ENCODE results near the gene MIOX. TPM values are rescaled to one million over a fixed set of nuclear protein-coding genes. Genes with fewer than 3 reads are reported as not detected.

Gene MIOX
- total and polyA plus RNA-seq, 10 of the 15 experiments (the other 5 are each of a cell fraction or from before 2014, with no cell fraction given) = 0.10 to 0.31 TPM; not detected in 8

DNA sequence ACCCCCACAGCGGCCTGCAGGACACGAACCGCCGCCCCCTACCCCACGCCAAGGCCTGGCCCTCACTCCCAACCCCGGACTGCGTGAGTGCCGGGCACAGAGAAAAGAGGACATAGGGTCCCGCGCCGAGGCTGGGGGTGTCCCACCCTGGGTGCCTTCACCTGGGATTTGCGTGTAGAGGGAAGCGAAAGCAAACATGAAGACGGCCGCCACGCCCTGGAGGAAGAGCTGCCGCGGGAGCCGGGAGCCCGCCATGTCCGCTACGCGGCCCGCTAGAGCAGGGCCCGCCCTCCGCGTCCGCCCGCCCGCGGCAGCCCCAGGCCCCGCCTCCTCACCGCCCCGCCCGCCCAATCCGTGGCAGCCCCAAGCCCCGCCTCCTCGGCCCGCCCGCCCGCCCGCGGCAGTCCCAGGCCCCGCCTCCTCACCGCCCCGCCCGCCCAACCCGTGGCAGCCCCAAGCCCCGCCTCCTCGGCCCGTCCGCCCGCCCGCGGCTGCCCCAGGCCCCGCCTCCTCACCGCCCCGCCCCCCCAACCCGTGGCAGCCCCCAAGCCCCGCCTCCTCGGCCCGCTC lies 20.8 kb downstream of the MIOX start, which contains the start of gene LMF2 (continued):
- TF ChIP-seq ATF2 (IDR thresholded peaks at IDR 0.05; ENCODE audit: low read length) = no peak
- TF ChIP-seq GATAD2B (conservative IDR thresholded peaks at IDR 0.05; ENCODE audit: low read depth) = peak; percentile 62; the same call in 1 of the 2 replicates

- Histone ChIP-seq H2AFZ (ENCODE audit: control insufficient read depth, low read depth, low read length) (peak within 1 kb of the TSS; percentile 90), H3K9ac (ENCODE audit: control insufficient read depth, insufficient read depth, low read length) (peak within 1 kb of the TSS; percentile 97), H3K4me2 (ENCODE audit: control insufficient read depth, insufficient read depth) (peak within 1 kb of the TSS; percentile 92), H3K9me3 (replicated peaks; ENCODE audit: control insufficient read depth, insufficient read depth, low read length) (no peaks in the 10 kb centered on the region), H3K27ac (ENCODE audit: control insufficient read depth, insufficient read depth) (peak within 1 kb of the TSS; percentile 90), H3K4me1 (ENCODE audit: control insufficient read depth, insufficient read depth, low read length) (peaks cover 9% of the 10 kb centered on the region), H3K27me3 (replicated peaks in 1 of 2; ENCODE audit: control insufficient read depth in 2 of 2, insufficient read depth in 2 of 2, low read length in 1 of 2) (no peaks in the 10 kb centered on the region), H4K20me1 (ENCODE audit: control insufficient read depth, insufficient read depth) (no peaks in the 10 kb centered on the region), H3K4me3 (peak within 1 kb of the TSS; percentile 100), H3K79me2 (ENCODE audit: control insufficient read depth, insufficient read depth, low read length) (peaks cover 47% of the 10 kb centered on the region), H3K36me3 (ENCODE audit: control insufficient read depth in 2 of 2, insufficient read depth in 2 of 2, low read length in 1 of 2) (peaks cover 4 to 8% of the 10 kb centered on the region in 2 experiments; a peak in 3 of 4 replicates)
- FAIRE-seq (peak; percentile 94), ATAC-seq (peak; percentile 69), DNase-seq (ENCODE audit: low read depth, low spot score) (peak; percentile 83)
- ChIA-PET SMC1A (ENCODE audit: uncharacterized antibody, unreplicated experiment) (interaction anchor here (0.7 to 2.8 kb wide), 9 partner anchors 10 to 112 kb away, joined by 3 to 18 read pairs (median 4); partner anchors contain the start of gene SCO2), CTCF (interaction anchor here (0.9 to 3.6 kb wide), 9 partner anchors 11 to 113 kb away, joined by 3 to 38 read pairs (median 9); partner anchors contain the start of genes SCO2 and SYCE3), POLR2A (interaction anchor here (0.6 to 7.2 kb wide), 19 partner anchors 16 to 257 kb away, joined by 3 to 84 read pairs (median 4); partner anchors contain the start of genes CHKB, HDAC10, KLHDC7B and SCO2), RAD21 (ENCODE audit: unreplicated experiment) (interaction anchor here (0.6 to 3.1 kb wide), 20 partner anchors 10 to 257 kb away, joined by 3 to 64 read pairs (median 4); partner anchors contain the start of genes ARSA, HDAC10, SCO2 and TYMP)
- intact Hi-C loops (cut with micrococcal nuclease; ENCODE audit: unreplicated experiment) (loop anchor here (1.0 kb wide), 1 partner anchor 33 kb away; the partner anchor contains the start of gene SBF1), in situ Hi-C loops (cut with MboI) (no loop called here)
- no TSS peak for BruUV-seq (replicated peaks)
- WGBS (ENCODE audit: insufficient coverage, insufficient replicate concordance, low lambda C conversion rate, missing lambda C conversion rate) = under 1% methylated on average over 47 of the region's 76 CpGs
- TF ChIP-seq, protein P1, sequence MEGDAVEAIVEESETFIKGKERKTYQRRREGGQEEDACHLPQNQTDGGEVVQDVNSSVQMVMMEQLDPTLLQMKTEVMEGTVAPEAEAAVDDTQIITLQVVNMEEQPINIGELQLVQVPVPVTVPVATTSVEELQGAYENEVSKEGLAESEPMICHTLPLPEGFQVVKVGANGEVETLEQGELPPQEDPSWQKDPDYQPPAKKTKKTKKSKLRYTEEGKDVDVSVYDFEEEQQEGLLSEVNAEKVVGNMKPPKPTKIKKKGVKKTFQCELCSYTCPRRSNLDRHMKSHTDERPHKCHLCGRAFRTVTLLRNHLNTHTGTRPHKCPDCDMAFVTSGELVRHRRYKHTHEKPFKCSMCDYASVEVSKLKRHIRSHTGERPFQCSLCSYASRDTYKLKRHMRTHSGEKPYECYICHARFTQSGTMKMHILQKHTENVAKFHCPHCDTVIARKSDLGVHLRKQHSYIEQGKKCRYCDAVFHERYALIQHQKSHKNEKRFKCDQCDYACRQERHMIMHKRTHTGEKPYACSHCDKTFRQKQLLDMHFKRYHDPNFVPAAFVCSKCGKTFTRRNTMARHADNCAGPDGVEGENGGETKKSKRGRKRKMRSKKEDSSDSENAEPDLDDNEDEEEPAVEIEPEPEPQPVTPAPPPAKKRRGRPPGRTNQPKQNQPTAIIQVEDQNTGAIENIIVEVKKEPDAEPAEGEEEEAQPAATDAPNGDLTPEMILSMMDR (IDR thresholded peaks at IDR 0.05 in 2 of 3, conservative IDR thresholded peaks at IDR 0.05 in 1 of 3; ENCODE audit: control insufficient read depth in 2 of 3, extremely low read depth in 1 of 3, insufficient read depth in 1 of 3, low read depth in 3 of 3, low read length in 3 of 3) = peak in 1 of 3 experiments; percentile 33; a peak in 2 of 6 replicates
- TF ChIP-seq, protein P2, sequence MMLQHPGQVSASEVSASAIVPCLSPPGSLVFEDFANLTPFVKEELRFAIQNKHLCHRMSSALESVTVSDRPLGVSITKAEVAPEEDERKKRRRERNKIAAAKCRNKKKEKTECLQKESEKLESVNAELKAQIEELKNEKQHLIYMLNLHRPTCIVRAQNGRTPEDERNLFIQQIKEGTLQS (IDR thresholded peaks at IDR 0.05; ENCODE audit: borderline replicate concordance, extremely low read depth, low read depth, low read length) = peak; percentile 67; the same call in 1 of the 2 replicates
- no peak for TF ChIP-seq BCLAF1 (IDR thresholded peaks at IDR 0.05)
- TF ChIP-seq SUZ12 (IDR thresholded peaks at IDR 0.05; ENCODE audit: unreplicated experiment) = no peak
- peak; percentile 81 for TF ChIP-seq SP1 (IDR thresholded peaks at IDR 0.05; ENCODE audit: low read depth, low read length)
- no peak for TF ChIP-seq ZNF217 (IDR thresholded peaks at IDR 0.05)
- peak; percentile 34; the same call in 1 of the 2 replicates for TF ChIP-seq PAX5 (IDR thresholded peaks at IDR 0.05; ENCODE audit: borderline replicate concordance, low read depth, low read length)
These were observed 21.6 kb downstream of the MIOX start, which contains the start of gene NCAPH2 for GRCh38 chr22:50507991-50508884. Gene NCAPH2, plus strand, starts transcription at chr22:50508224. Its CDS starts 114 bp downstream, at chr22:50508338.
